NCI-H82 (cell line): ENCODE data around the gene FOXL2NB.
"Not testable (repeated sequence)": the region's sequence is repeated elsewhere in the genome, so short reads cannot be mapped to it uniquely, and the experiment has no call there.

Source experiments
- DNase-seq: peaks from one replicate; lab custom pipeline; 2025; lab: John Stamatoyannopoulos, UW

The FOXL2NB gene

DNA sequence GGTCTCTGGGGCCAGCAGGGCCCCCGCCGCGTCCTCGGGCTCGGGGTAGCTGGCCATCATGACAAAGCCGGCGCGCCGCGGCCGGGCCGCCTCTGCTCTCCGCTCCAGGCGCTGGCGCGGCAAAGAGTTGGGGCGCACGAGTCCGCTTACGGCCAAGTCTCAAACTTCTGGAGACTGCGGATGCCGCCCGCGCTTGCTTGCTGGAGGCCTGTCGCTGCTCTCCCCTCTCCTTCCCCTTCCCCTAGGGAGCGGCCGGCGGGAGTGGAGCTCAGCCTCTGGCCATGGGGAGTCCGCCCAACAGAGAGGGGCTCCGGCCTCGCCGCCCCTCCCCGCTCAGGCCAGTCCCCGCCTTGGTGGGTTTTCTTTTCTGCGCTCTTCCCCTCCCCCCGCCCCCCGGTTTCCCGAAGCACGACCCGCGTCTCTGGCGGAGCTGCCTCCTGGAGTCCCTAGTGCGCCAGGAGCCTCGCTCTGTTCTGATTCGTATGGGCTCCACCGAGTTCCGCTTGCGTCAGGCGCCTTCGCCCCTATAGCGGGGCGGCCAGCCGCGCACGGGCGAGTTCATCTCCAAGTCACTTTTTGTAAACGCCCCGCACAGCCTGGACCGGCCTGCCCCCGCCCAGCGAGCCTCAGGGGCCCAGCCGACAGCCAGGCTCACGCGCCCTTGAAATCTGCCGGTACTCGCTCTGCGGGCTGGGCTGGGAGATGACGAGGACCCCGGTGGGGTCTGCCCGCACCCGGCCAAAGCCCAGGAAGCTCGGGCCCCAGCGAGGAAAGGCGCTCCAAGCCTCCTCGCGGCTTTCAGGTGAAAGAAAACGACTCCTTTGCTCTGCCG, at the start of gene FOXL2NB, which contains the start of gene FOXL2:
Gene FOXL2NB (plus strand): TSS at position 555 of the 832 bp plus-strand sequence. CDS start 148 bp downstream, at position 703.
Gene FOXL2 (minus strand): TSS at position 475 of the 832 bp plus-strand sequence. CDS start 415 bp downstream, at position 60.
- peak; percentile 50 for DNase-seq

DNA sequence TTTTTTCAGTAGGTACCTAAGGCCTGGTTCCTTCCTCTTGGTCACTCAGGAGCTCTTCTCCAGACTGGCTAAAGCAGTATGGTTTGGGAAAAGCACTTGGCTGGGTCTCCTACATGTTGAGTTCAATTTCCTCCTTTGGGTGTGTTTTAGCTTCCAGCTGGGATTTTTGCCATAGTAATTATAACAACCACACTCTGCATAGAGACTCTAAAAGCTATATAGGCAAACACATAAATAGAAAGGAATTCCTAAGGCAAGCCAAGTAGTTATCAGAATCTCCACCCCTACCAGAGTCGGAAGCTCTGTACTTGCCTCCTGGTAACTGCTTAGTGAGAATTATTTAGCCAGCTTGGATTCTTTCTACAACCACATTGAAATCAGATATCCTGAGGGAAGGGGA, 48.7 kb upstream of the FOXL2NB start:
- no peak for DNase-seq

GRCh38 chr3:138898708-138899107, 48.3 kb upstream of the FOXL2NB start:
- DNase-seq, result no peak

- no peak for DNase-seq
These were observed 47.5 kb upstream of the FOXL2NB start for GRCh38 chr3:138899351-138899991.

- no peak for DNase-seq
These were observed 45.5 kb upstream of the FOXL2NB start for GRCh38 chr3:138901567-138901966.

DNA sequence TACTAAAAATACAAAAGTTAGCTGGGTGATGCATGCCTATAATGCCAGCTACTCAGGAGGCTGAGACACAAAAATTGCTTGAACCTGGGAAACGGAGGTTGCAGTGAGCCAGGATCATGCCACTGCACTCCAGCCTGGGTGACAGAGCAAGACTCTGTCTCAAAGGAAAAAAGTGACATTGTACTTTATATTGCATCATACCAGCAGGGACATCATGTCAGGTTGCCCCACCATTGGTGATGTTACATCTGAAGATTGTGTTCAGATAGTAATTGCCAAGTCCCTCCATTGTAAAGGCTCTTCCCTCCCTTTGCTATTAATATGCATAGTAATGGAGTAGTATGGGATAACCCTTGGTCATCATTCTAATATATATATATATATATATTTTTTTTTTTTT, 44.8 kb upstream of the FOXL2NB start:
- no peak for DNase-seq

- DNase-seq, result no peak
These were observed 39.5 kb upstream of the FOXL2NB start for GRCh38 chr3:138907539-138907938.

DNA sequence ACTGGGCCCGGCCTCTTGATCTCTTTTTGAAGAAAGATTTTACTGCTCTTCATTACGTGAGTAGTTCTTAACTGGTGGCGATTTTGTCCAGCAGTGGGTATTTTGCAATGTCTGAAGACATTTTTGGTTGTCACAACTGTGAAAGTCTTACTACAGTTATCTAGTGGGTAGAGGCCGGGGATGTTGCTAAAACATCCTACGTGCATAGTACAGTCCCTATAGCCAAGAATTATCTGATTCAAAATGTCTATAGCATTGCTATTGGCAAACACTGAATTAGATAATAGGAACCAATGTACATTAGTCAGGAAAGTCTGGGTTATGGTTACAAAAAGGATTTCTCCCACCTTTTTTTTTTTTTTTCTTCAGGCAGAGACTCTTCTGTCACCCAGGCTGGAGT, 38.2 kb upstream of the FOXL2NB start:
- DNase-seq, result no peak

DNA sequence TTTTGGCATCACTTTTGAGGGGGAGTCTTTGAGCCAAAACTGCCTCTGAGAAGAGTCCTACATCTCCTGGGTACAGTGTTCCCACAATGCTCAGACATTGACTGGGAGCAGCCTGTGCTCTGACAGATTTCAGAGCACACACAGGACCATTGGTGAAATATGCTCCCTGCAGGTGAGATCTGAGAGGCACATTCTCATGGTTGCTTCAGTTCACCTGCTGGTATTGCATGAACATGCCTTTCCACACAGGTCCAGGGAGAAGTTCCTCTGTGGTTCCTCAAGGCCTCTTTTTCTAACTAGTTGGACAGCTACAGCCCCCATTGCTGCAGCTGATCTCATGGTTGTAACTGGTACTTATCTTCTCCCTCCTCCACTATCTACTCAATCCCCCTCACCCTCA, 37.1 kb upstream of the FOXL2NB start:
- DNase-seq, result no peak

DNA sequence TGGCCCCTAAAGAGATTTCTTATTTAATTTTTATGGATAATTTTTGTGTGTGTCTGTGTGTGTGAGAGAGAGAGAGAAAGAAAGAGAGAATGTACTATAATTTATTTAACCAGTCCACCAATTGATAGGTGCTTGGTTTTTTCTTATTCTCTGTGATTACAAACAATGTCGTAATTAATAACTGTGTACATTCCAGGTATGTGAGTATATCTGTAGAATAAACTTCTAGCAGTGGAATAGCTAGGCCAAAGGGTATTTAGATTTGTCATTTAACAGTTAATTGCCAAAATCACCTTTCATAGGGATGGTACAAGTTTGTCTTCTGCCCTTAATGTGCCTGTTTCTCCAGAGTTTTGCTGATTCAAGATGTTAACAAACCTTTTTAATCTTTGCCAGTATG, 35.4 kb upstream of the FOXL2NB start:
- DNase-seq, result no peak

DNA sequence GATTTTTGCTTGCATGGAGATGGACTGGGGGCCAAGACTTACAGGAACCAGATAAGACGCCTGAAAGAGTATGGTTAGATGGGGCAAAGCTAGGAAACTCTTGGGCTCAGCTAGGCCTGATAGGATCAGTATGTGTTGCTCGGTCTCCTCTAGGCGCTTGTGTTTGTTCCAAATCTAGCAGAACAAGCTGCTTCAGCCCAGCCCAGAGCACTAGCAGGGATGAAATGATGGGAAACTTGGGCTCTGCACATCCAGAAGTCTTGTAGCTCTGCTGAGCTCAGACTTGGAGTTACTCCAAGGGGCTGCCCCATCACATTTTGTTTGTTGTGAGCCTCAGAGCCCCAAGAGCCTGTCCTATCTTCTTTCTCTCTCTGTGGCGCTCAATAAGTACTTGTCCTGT, 34.8 kb upstream of the FOXL2NB start:
- no peak for DNase-seq

DNA sequence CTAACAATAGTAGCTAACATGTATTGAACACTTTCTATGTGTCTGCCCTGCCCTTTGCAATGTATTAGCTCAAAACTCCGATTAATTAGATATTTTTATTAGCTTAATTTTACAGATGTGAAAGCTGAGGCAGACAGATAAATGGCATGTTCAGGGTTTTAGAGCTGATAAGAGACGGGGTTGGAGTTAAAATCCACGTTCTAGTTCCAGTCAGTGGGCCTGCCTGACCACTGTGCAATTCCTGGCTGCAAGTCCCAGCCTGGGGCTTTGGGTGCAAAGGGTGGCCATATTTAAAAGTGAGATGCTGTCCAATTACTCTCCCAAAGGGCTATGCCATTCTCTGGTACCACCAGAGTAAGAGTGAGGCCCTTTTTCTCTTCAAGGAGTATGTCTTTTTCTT, 33.3 kb upstream of the FOXL2NB start:
- no peak for DNase-seq

GRCh38 chr3:138914870-138915502, 32.0 kb upstream of the FOXL2NB start:
- no peak for DNase-seq

- peak; percentile 94 for DNase-seq
These were observed 31.2 kb upstream of the FOXL2NB start for GRCh38 chr3:138915503-138916498.

GRCh38 chr3:138916824-138917223, 30.2 kb upstream of the FOXL2NB start:
- no peak for DNase-seq

- no peak for DNase-seq
These were observed 27.7 kb upstream of the FOXL2NB start for GRCh38 chr3:138919325-138919724.

DNA sequence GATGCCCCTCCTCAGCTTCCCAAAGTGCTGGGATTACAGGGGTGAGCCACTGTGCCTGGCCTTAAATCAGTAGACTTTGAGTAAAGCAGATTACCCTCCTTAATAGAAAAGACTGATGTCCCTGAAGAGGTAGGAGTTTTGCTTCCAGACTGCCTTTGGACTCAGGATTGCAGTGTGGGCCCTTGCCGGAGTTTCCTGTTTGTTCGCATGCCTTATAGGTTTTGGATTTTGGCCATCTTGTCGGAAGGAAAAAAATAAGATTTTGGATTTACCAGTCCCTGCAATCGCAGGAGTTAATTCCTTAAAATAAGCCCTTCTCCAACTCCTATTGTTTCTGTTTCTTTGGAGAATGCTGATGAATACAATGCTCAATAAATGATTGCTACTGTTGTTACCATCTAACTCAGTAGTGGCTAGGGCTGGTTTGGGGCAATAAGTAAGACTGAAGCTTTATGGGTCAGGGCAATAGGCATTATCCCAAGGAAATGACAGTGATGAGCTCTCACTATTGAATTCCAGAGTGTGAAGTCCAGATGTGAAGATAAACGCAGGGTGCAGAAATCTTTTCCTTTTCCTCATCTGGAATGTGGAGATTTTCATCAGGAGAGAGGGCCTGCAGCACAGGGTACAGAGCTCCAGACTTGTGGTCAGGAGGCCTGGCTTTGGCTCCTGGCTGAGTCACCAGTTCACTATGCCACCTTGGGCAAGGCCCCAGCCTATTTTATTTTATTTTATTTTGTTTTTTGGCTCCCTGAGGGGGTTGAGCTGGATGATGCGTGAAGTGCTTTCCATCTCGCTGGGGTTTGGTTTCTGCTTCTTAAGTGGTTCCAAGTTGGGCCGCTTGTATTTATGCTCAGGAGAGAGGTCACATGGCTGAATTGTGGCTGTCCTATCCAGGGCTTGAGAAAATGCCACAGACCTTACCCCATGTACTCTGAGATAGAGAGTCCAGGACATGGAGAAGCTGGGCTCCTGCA, 25.4 kb upstream of the FOXL2NB start:
- peak; percentile 41 for DNase-seq

GRCh38 chr3:138922400-138922799, 24.6 kb upstream of the FOXL2NB start:
- DNase-seq, result not testable (repeated sequence)

DNA sequence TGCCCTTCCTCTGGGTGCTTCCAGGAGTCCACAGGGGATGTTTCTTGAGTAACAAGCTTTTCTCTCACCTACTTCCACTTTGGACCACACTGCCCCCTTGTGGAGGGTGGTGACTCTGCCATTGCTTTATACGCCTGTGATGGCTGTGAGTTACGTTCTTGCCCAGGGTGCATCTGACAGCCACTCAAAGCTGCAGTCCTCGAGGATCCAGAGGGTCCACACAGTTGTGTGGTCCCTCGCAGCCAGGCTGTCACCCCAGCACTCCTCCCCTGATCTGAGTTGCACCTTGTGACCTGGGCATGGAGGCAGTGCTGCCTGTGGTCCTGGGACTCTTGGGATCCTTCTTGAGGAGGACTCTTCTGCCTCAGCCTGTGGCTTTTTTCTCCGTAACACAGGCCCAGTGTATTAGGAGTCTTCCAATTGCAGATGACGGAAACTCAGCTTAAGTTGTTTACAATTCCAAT, 23.5 kb upstream of the FOXL2NB start:
- DNase-seq, result peak; percentile 92

DNA sequence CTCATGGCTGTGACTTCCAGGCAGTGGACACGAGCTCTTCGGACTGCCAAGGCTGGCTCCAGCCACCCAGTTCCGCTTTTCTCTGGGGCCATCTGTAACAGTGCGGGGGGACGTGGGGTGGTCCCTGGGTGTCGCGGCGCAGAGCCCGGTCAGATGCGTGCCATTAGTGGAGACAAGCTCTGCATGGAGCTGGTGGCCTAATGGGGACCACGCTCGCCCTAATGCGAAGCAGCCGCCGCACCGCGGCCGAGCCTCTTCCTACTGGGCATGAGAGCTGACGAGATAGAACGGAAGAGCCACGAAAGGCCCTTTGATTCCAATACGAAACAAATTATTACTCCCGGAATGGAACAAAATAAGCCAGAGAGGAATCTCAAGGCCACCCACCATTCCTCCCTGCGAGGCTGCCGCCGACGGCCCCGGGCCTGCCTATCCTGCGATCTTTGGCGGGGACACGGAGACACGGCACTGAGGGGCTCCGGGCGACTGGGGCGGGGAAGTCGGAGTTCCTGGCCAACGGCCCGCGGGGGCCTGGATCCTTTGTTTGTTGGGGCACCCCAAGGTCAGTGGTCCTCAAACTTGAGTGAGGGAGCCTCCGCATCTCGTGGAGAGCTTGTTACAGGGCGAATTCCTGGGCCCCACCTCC, 18.2 kb upstream of the FOXL2NB start:
- no peak for DNase-seq
